ENCODE data around the gene SSC4D.
"Not testable (repeated sequence)": the region's sequence is repeated elsewhere in the genome, so short reads cannot be mapped to it uniquely, and the experiment has no call there.

Gene SSC4D

DNA sequence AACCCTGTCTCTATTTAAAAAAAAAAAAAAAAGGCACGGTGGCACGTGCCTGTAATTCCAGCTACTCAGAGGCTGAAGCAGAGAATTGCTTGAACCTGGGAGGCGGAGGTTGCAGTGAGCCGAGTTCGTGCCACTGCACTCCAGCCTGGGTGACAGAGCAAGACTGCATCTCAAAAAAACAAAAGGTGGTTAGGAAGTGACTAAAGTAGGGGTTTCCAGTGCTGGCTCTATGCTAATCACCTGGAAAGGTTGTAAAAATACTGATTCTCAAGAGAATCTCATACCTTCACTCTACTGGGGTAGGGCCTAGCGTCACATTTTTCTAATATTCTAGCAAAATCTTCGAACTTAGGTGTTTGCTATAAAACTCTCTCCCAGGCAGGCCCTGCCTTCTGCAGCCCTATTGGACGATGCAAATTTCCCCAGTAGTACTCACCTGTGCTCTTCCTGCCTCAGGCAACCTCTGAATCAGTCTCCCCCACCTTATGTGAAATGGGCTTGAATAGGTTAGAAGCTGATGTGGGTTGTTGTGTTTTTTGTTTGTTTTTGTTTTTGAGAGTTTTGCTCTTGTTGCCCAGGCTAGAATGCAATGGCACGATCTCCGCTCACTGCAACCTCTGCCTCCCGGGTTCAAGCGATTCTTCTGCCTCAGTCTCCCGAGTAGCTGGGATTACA, 18.8 kb upstream of the SSC4D start:
- Mint-ChIP-seq H3K27me3 (ENCODE audit: low read depth) (peaks cover 2% of the 10 kb centered on the region), H3K27ac (no peak overlapping the region), H3K4me3 (no peak overlapping the region), H3K4me1 (ENCODE audit: low read depth) (peaks cover 10% of the 10 kb centered on the region), H3K36me3 (ENCODE audit: low read depth) (no peaks in the 10 kb centered on the region), H3K9me3 (no peaks in the 10 kb centered on the region)
- DNase-seq (ENCODE audit: low spot score), result no peak

DNA sequence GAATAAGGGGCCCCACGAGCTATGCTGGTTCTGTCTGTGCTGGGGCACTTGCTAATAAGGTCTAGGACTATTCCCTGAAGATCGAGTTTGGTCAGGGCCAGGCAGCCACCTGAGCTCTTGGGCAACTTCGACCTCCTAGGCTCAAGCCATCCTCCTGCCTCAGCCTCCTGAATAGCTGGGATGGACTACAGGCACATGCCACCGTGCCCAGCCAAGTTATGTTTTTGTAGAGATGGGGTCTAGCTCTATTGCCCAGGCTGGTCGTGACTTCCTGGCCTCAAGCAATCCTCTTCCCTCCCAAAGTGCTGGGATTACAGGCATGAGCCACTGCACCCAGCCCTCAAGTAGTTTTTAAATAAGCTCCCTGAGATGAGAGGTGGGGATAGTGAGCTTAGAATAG, 18.1 kb upstream of the SSC4D start:
- no peak for DNase-seq (ENCODE audit: low spot score)
- H3K4me1 Mint-ChIP-seq (ENCODE audit: low read depth), result peaks cover 10% of the 10 kb centered on the region
- no peaks in the 10 kb centered on the region for H3K36me3 Mint-ChIP-seq (ENCODE audit: low read depth)
- no peak overlapping the region for H3K4me3 Mint-ChIP-seq
- H3K27ac Mint-ChIP-seq, result no peak overlapping the region
- no peaks in the 10 kb centered on the region for H3K9me3 Mint-ChIP-seq
- H3K27me3 Mint-ChIP-seq (ENCODE audit: low read depth), result peaks cover 6% of the 10 kb centered on the region

DNA sequence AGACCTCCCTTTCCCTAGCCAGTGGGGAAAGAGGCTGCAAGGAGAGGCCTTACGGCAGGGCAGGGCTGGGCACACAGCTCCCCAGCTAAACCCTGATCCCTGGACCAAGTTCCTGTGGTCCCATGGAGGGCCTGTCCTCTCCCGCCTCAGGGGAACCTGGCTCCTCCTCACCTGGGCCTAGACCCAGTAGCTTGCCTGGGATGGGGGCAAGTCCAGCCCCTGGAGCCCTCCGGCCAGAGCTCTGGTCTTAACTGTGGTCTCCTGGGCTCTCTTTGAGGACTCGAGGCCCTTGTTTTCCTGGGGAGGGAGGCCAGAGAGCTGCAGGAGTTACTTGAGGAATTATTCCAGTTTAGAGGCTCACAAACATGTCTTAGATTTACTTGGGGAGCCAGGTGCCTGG, 16.7 kb upstream of the SSC4D start:
- Mint-ChIP-seq H3K27me3 (ENCODE audit: low read depth) (peaks cover 6% of the 10 kb centered on the region), H3K4me3 (no peak overlapping the region), H3K27ac (no peak overlapping the region), H3K4me1 (ENCODE audit: low read depth) (peaks cover 10% of the 10 kb centered on the region), H3K36me3 (ENCODE audit: low read depth) (no peaks in the 10 kb centered on the region), H3K9me3 (no peaks in the 10 kb centered on the region)
- DNase-seq (ENCODE audit: low spot score), result no peak

DNA sequence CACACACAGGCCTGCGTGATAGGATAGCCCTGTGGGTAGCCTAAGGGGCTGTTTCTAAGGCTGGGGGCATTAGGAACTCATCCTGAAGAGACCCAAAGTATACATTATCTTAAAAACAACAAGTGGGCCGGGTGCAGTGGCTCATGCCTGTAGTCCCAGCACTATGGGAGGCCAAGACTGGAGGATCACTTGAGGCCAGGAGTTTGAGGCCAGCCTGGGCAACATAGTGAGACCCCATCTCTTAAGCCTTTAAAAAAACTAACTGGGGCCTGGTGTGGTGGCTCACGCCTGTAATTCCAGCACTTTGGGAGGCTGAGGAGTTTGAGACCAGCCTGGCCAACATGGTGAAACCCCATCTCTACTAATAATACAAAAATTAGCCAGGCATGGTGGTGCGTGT, 16.1 kb upstream of the SSC4D start:
- H3K36me3 Mint-ChIP-seq (ENCODE audit: low read depth); H3K4me3 Mint-ChIP-seq; H3K27ac Mint-ChIP-seq; H3K27me3 Mint-ChIP-seq (ENCODE audit: low read depth); DNase-seq (ENCODE audit: low spot score); H3K9me3 Mint-ChIP-seq: not testable (repeated sequence)
- peaks cover 10% of the 10 kb centered on the region for H3K4me1 Mint-ChIP-seq (ENCODE audit: low read depth)

DNA sequence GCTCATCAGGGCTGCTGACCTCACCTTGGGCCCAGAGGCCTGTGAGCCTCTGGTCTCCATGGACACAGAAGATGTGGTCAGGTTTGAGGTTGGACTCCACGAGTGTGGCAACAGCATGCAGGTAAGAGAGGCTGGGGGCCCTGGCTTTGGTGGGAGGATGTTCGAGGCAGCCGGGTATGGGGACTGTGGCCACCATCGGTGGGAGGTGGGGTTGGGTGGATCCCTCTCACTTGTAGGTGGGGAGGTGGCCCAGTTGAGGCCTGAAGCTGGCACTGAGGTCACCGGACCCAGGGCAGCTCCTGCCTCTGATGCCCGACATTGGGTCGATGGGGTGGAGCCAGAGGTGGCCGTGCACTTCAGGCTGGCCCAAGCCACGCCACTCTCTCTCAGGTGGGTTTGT, 15.7 kb upstream of the SSC4D start:
- Mint-ChIP-seq H3K4me3 (no peak overlapping the region), H3K9me3 (no peaks in the 10 kb centered on the region), H3K27ac (no peak overlapping the region), H3K4me1 (ENCODE audit: low read depth) (peaks cover 10% of the 10 kb centered on the region), H3K36me3 (ENCODE audit: low read depth) (no peaks in the 10 kb centered on the region), H3K27me3 (ENCODE audit: low read depth) (peaks cover 9% of the 10 kb centered on the region)
- no peak for DNase-seq (ENCODE audit: low spot score)

DNA sequence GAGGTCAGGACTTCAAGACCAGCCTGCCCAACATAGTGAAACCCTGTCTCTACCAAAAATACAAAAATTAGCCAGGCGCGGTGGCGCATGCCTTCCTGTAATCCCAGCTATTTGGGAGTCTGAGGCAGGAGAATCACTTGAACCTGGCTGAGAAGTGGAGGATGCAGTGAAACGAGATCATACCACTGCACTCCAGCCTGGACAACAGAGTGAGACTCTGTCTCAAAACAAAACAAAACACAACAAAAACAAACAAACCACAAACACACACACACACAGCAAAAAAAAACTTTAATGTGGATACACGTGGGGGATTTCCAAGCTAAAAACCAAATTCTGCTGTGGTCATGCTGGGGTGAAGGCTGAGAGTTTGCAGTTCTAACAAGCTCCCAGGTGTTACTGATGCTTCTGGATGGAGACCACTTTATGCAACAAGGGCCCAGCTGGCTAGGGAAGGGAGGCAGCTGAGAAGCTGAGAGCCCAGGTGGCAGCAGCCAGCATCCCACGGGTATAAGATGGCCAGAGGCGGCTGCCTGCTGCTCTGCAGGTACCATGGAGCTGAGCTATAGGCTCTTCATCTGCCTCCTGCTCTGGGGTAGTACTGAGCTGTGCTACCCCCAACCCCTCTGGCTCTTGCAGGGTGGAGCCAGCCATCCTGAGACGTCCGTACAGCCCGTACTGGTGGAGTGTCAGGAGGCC, 15.1 kb upstream of the SSC4D start, which contains the start of gene ZP3:
ZP3 (plus strand) TSS at position 538 of the 699 bp plus-strand sequence; CDS start at position 553, 15 bp downstream.
- peaks cover 10% of the 10 kb centered on the region for H3K4me1 Mint-ChIP-seq (ENCODE audit: low read depth)
- no peaks in the 10 kb centered on the region for H3K36me3 Mint-ChIP-seq (ENCODE audit: low read depth)
- H3K9me3 Mint-ChIP-seq, result no peaks in the 10 kb centered on the region
- DNase-seq (ENCODE audit: low spot score), result no peak
- H3K4me3 Mint-ChIP-seq, result no peak within 1 kb of the TSS
- H3K27me3 Mint-ChIP-seq (ENCODE audit: low read depth), result peaks cover 11% of the 10 kb centered on the region
- peak within 1 kb of the TSS; percentile 19 for H3K27ac Mint-ChIP-seq

DNA sequence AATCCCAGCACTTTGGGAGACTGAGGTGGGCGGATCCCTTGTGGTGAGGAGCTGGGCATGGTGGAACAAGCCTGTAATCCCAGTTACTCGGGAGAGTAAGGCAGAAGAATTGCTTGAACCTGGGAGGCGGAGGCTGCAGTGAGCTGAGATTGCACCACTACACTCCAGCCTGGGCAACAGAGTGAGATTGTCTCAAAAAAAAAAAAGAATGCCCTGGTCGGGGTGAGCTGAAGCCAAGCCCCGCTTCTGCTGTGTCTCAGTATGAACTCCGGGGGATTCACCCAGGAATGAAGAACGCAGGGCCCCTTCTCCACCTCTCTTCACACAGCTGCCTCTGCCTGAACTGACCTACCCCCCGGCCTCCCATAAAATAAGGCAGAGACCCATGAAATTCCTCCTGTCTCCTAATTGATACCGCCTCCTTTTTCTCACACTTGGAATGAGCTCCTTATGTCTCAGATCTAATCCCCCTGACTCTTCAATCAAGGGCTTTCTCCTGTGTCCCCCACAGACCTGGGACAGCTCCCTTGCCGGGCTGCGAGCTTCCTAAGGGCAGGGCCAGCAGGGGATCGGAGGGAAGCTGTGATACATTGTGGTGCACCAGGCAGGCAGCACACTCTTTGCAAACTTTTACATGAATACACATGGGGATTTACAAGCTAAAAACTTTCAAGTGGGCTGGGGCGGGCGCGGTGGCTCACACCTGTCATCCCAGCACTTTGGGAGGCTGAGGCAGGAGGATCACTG, 14.3 kb upstream of the SSC4D start:
- peak overlapping the region; percentile 19 for H3K27ac Mint-ChIP-seq
- H3K36me3 Mint-ChIP-seq (ENCODE audit: low read depth), result no peaks in the 10 kb centered on the region
- H3K27me3 Mint-ChIP-seq (ENCODE audit: low read depth), result peaks cover 11% of the 10 kb centered on the region
- H3K4me3 Mint-ChIP-seq, result no peak overlapping the region
- DNase-seq (ENCODE audit: low spot score), result no peak
- H3K9me3 Mint-ChIP-seq, result no peaks in the 10 kb centered on the region
- peaks cover 10% of the 10 kb centered on the region for H3K4me1 Mint-ChIP-seq (ENCODE audit: low read depth)

DNA sequence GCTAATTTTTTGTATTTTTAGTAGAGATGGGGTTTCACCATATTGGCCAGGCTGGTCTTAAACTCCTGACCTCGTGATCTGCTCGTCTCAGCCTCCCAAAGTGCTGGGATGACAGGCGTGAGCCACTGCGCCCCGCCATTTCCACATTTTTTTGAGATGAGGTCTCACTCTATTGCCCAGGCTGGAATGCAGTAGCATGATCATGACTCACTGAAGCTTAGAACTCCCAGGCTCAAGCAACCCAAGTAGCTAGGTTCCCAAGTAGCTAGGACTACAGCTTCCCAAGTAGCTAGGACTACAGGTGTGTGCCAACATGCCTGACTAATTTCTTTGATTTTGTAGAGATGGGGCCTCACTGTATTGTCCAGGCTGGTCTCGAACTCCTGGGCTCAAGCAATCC, 11.6 kb upstream of the SSC4D start:
- not testable (repeated sequence) for H3K9me3 Mint-ChIP-seq; H3K4me3 Mint-ChIP-seq; H3K27ac Mint-ChIP-seq; DNase-seq (ENCODE audit: low spot score); H3K36me3 Mint-ChIP-seq (ENCODE audit: low read depth)
- Mint-ChIP-seq H3K27me3 (ENCODE audit: low read depth) (peaks cover 11% of the 10 kb centered on the region), H3K4me1 (ENCODE audit: low read depth) (peaks cover 10% of the 10 kb centered on the region)

DNA sequence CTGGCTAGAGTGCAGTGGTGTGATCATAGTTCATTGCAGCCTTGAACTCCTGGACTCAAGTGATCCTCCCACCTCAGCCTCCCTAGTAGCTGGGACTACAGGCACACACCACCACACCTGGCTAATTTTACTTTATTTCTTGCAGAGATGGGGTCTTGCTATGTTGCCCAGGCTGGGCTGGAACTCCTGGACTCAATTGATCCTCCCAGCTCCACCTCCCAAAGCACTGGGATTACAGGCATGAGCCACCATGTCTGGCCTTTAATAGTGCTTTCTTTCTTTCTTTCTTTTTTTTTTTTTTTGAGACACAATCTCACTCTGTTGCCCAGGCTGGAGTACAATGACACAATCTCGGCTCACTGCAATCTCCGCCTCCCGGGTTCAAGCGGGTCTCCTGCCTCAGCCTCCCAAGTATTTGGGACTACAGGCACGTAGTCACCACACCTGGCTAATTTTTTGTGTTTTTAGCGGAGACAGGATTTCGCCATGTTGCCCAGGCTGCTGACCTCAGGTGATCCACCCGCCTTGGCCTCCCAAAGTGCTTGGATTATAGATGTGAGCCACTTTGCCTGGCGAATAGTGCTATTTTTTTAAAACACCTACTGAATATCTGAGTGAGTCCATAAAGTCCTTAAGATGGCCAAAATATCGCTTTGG, 8.3 kb upstream of the SSC4D start:
- not testable (repeated sequence) for H3K4me1 Mint-ChIP-seq (ENCODE audit: low read depth); H3K27ac Mint-ChIP-seq; H3K27me3 Mint-ChIP-seq (ENCODE audit: low read depth); H3K4me3 Mint-ChIP-seq; H3K9me3 Mint-ChIP-seq; DNase-seq (ENCODE audit: low spot score); H3K36me3 Mint-ChIP-seq (ENCODE audit: low read depth)

DNA sequence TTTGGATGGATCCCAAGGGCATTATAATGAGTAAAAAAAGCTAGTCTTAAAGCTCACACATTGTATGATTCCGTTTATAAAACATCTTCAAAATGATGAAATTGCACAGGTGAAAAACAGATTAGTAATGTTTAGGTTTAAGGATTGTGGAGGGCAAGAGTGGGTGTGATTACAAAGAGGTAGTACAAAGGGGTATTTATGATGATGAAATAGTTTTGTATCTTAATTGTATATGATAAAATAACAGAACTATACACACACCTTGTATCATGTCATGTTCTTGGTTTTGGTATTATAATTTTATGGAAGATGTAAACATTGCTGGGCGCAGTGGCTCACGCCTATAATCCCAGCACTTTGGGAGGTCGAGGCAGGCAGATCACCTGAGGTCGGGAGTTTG, 2.8 kb upstream of the SSC4D start:
- no peaks in the 10 kb centered on the region for H3K27me3 Mint-ChIP-seq (ENCODE audit: low read depth)
- no peak overlapping the region for H3K27ac Mint-ChIP-seq
- no peak for DNase-seq (ENCODE audit: low spot score)
- H3K4me3 Mint-ChIP-seq, result no peak overlapping the region
- H3K36me3 Mint-ChIP-seq (ENCODE audit: low read depth), result no peaks in the 10 kb centered on the region
- no peaks in the 10 kb centered on the region for H3K4me1 Mint-ChIP-seq (ENCODE audit: low read depth)
- no peaks in the 10 kb centered on the region for H3K9me3 Mint-ChIP-seq

DNA sequence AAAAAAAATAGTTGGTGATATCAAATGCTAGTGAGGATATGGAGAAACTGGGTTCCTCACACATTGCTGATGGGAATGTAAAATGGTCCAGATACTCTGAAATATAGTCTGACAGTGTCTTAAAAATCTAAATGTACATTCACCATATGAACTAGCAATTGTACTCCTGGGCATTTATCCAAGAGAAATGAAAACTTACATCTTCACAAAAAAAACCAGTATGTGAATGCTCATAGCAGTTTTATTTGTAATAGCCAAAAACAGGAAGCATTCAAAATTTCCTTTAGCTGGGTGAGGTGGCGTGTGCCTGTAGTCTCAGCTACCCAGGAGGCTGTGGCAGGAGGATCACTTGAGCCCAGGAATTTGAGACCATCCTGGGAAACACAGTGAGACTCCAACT, 2.1 kb upstream of the SSC4D start:
- Mint-ChIP-seq H3K9me3 (no peaks in the 10 kb centered on the region), H3K36me3 (ENCODE audit: low read depth) (no peaks in the 10 kb centered on the region), H3K27ac (no peak overlapping the region), H3K4me1 (ENCODE audit: low read depth) (no peaks in the 10 kb centered on the region), H3K27me3 (ENCODE audit: low read depth) (no peaks in the 10 kb centered on the region), H3K4me3 (no peak overlapping the region)
- DNase-seq (ENCODE audit: low spot score), result no peak

DNA sequence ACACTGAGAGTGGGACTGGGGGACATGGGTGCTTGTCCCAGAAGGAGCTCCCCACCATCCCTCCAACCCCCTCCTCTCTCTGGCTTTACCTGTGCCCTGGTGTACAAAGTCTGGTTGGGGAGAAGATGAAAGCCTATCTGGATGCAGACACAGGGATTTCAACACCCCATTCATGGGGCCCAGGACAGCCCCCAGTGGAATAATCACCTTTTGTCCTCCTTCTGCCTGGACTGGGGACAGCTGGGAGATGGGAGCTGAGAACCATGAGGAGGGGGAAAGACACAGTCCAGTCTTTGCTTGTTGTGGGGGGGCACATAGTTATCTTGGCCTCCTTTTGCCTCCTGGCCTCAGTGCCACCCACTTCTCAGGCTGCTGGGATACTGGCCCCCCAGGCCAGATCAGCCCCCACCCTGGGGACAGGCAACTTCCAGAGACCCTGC, 1.4 kb downstream of the SSC4D start:
- Mint-ChIP-seq H3K27me3 (ENCODE audit: low read depth) (no peaks in the 10 kb centered on the region), H3K9me3 (no peaks in the 10 kb centered on the region), H3K4me1 (ENCODE audit: low read depth) (peaks cover 7% of the 10 kb centered on the region), H3K27ac (no peak overlapping the region), H3K36me3 (ENCODE audit: low read depth) (no peaks in the 10 kb centered on the region), H3K4me3 (no peak overlapping the region)
- DNase-seq (ENCODE audit: low spot score), result no peak

DNA sequence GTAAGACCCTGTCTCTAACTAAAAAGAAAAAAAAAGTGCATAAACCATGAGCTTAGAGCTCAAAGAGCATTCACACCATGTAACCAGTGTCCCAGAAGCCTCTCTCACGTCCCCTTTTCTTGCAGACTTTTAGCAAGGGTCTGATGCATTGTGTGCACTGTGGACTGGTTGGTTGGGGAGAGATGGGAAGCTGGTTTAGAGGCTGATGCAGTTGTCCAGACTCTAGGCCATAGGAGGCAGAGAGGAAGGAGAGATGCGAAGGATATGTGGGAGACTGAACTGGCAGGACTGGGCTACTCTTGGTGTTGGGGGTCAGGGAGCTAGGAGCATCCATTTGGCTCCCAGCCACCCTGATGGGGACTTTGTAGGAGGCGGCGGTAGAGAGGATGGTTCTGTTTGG, 1.8 kb downstream of the SSC4D start:
- H3K4me1 Mint-ChIP-seq (ENCODE audit: low read depth), result peaks cover 7% of the 10 kb centered on the region
- no peaks in the 10 kb centered on the region for H3K9me3 Mint-ChIP-seq
- no peaks in the 10 kb centered on the region for H3K27me3 Mint-ChIP-seq (ENCODE audit: low read depth)
- no peaks in the 10 kb centered on the region for H3K36me3 Mint-ChIP-seq (ENCODE audit: low read depth)
- H3K4me3 Mint-ChIP-seq, result no peak overlapping the region
- no peak overlapping the region for H3K27ac Mint-ChIP-seq
- no peak for DNase-seq (ENCODE audit: low spot score)

DNA sequence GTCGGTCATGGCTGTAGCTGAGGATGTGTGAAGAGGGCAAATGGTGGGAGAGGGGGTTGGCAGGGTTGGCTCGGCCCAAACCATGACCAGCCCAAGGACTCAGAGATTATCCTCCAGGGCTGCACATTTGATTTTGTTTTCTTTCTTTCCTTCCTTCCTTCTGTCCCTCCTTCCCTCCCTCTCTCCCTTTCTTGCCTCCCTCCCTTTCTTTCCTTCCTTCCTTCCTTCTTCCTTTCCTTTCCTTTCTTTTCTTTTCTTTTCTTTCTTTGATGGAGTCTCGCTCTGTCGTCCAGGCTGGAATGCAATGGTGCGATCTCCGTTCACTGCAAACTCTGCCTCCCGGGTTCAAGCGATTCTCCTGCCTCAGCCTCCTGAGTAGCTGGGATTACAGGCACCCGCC, 3.8 kb downstream of the SSC4D start:
- no peaks in the 10 kb centered on the region for H3K9me3 Mint-ChIP-seq
- no peak for DNase-seq (ENCODE audit: low spot score)
- H3K4me1 Mint-ChIP-seq (ENCODE audit: low read depth), result peaks cover 7% of the 10 kb centered on the region
- H3K36me3 Mint-ChIP-seq (ENCODE audit: low read depth), result no peaks in the 10 kb centered on the region
- H3K27me3 Mint-ChIP-seq (ENCODE audit: low read depth), result no peaks in the 10 kb centered on the region
- H3K4me3 Mint-ChIP-seq, result no peak overlapping the region
- H3K27ac Mint-ChIP-seq, result no peak overlapping the region
